ENCODE measurements around the gene METRN.
A peak's percentile ranks its signal among the peaks of the same experiment; 100 is the strongest.

The METRN gene

GRCh38 chr16:714558-715476 lies at the start of gene METRN:
TSS of gene METRN (plus strand) at chr16:715118. CDS start at chr16:715290, 172 bp downstream.
- peak; percentile 84 for DNase-seq

GRCh38 chr16:666572-666971 lies 48.3 kb upstream of the METRN start:
- DNase-seq: no peak

GRCh38 chr16:667113-667779 lies 47.7 kb upstream of the METRN start:
- DNase-seq: no peak

GRCh38 chr16:667780-668518 lies 47.0 kb upstream of the METRN start, which contains the start of gene RHOT2:
TSS of gene RHOT2 (plus strand) at chr16:668132. CDS start at chr16:668200, 68 bp downstream.
- DNase-seq: peak; percentile 83

- DNase-seq: no peak
Measured at GRCh38 chr16:668519-669171, 46.3 kb upstream of the METRN start.

- DNase-seq: no peak
Measured at GRCh38 chr16:669666-670065, 45.3 kb upstream of the METRN start.

GRCh38 chr16:670485-671352 lies 44.2 kb upstream of the METRN start:
- no peak for DNase-seq

GRCh38 chr16:671353-672131 lies 43.4 kb upstream of the METRN start:
- DNase-seq: no peak

- no peak for DNase-seq
Measured at GRCh38 chr16:672371-672770, 42.5 kb upstream of the METRN start.

- DNase-seq: no peak
Measured at GRCh38 chr16:672851-673250, 42.1 kb upstream of the METRN start.

- no peak for DNase-seq
Measured at GRCh38 chr16:673399-673991, 41.4 kb upstream of the METRN start.

GRCh38 chr16:674214-674881 lies 40.6 kb upstream of the METRN start:
- no peak for DNase-seq

- DNase-seq: no peak
Measured at GRCh38 chr16:674968-675883, 39.7 kb upstream of the METRN start, which contains the start of gene RHBDL1. TSS of gene RHBDL1 (plus strand) at chr16:675671. CDS start at chr16:675791, 120 bp downstream.

- DNase-seq: no peak
Measured at GRCh38 chr16:675884-676564, 38.9 kb upstream of the METRN start.

GRCh38 chr16:676565-676902 lies 38.4 kb upstream of the METRN start:
- no peak for DNase-seq

GRCh38 chr16:676913-677312 lies 38.0 kb upstream of the METRN start:
- DNase-seq: no peak

- no peak for DNase-seq
Measured at GRCh38 chr16:677316-678190, 37.4 kb upstream of the METRN start.
